ENCODE results near the gene LRRC8B. TPM values are rescaled to one million over a fixed set of nuclear protein-coding genes. Genes with fewer than 3 reads are reported as not detected.
A peak's percentile ranks its signal among the peaks of the same experiment; 100 is the strongest.

LRRC8B gene
- total and polyA plus RNA-seq, 2 of the 8 experiments (the other 6 are each of a cell fraction or from before 2014, with no cell fraction given), result 18.4 to 29.2 TPM

- Histone ChIP-seq H4K8ac (ENCODE audit: extremely low read depth, insufficient read depth, low read length) (no peak overlapping the region), H2BK20ac (ENCODE audit: low read length) (no peak overlapping the region), H2BK12ac (ENCODE audit: low read depth, low read length) (no peak overlapping the region), H2BK5ac (ENCODE audit: low read depth, low read length) (no peak overlapping the region), H3K23me2 (ENCODE audit: low read depth, low read length) (no peaks in the 10 kb centered on the region), H3K4me3 (ENCODE audit: extremely low read depth in 1 of 4, insufficient read depth in 2 of 4, low read depth in 3 of 4, low read length in 4 of 4) (no peak overlapping the region), H3K79me1 (ENCODE audit: low read depth, low read length) (no peaks in the 10 kb centered on the region), H3K36me3 (ENCODE audit: control insufficient read depth in 2 of 4, insufficient read depth in 4 of 4, low read length in 3 of 4) (no peaks in the 10 kb centered on the region), H3K4me2 (ENCODE audit: insufficient read depth in 1 of 2, low read depth in 2 of 2, low read length in 2 of 2) (no peak overlapping the region), H3K14ac (ENCODE audit: insufficient read length) (no peak overlapping the region), H3K18ac (ENCODE audit: extremely low read depth, low read length) (no peak overlapping the region), H2BK15ac (ENCODE audit: low read length) (no peak overlapping the region), H2BK120ac (replicated peaks; ENCODE audit: low read depth, low read length) (no peak overlapping the region), H3K27me3 (replicated peaks in 1 of 4; ENCODE audit: control insufficient read depth in 3 of 4, extremely low read depth in 1 of 4, insufficient read depth in 3 of 4, low read length in 3 of 4) (no peaks in the 10 kb centered on the region), H4K91ac (replicated peaks; ENCODE audit: insufficient read length, low read length) (no peak overlapping the region), H4K20me1 (replicated peaks in 1 of 2; ENCODE audit: control insufficient read depth in 1 of 2, insufficient read depth in 2 of 2, low read length in 2 of 2) (no peaks in the 10 kb centered on the region), H3K4ac (replicated peaks; ENCODE audit: insufficient read length, low read depth, low read length) (no peak overlapping the region), H4K5ac (ENCODE audit: insufficient read length, low read depth, low read length) (no peak overlapping the region), H2AFZ (ENCODE audit: low read length) (0 out of 2 replicates have a peak overlapping the region, but pooled peaks have one; percentile 74), H2AK5ac (ENCODE audit: low read depth, low read length) (no peak overlapping the region), H3K4me1 (replicated peaks in 1 of 4; ENCODE audit: control insufficient read depth in 3 of 4, insufficient read depth in 4 of 4, low read length in 3 of 4) (no peaks in the 10 kb centered on the region), H3K79me2 (ENCODE audit: control insufficient read depth in 1 of 2, insufficient read depth in 2 of 2, low read length in 2 of 2) (no peaks in the 10 kb centered on the region), H3K9me3 (ENCODE audit: insufficient read depth in 2 of 2, low read depth in 1 of 2, low read length in 1 of 2) (peaks cover 8 to 11% of the 10 kb centered on the region in 2 experiments), H3K9ac (replicated peaks in 1 of 4; ENCODE audit: extremely low read depth in 1 of 4, low read depth in 3 of 4, low read length in 3 of 4) (no peak overlapping the region), H3K27ac (ENCODE audit: low read depth, low read length) (no peak overlapping the region), H3K56ac (replicated peaks; ENCODE audit: insufficient read length, low read depth, low read length) (no peak overlapping the region), H3K23ac (ENCODE audit: insufficient read length) (no peak overlapping the region)
- POLR2A ChIA-PET (ENCODE audit: partially characterized antibody), result no interaction called here
- WGBS, 2 experiments (ENCODE audit: extremely low coverage in 1 of 2, insufficient coverage in 1 of 2, insufficient read length in 1 of 2, insufficient replicate concordance in 2 of 2, low coverage in 1 of 2, low lambda C conversion rate in 2 of 2, missing lambda C conversion rate in 1 of 2), result 33% methylated on average over 3 of the region's 3 CpGs; no CpG with 5 or more reads in 1 of the 2 experiments
- CTCF ChIA-PET (ENCODE audit: partially characterized antibody), result interaction anchor here (0.6 to 4.7 kb wide), 38 partner anchors 8 to 509 kb away, joined by 3 to 33 read pairs (median 4); no protein-coding TSS in a partner anchor
- FAIRE-seq (peak; percentile 96), DNase-seq (ENCODE audit: low read depth in 1 of 2, low spot score in 2 of 2) (peak; percentile 3 to 77)
- TF ChIP-seq JUN (IDR thresholded peaks at IDR 0.05; ENCODE audit: low read depth, low read length), result no peak
- TF ChIP-seq ZNF274 (IDR thresholded peaks at IDR 0.05; ENCODE audit: borderline replicate concordance, extremely low read depth, low read length), result no peak
- TF ChIP-seq NANOG (IDR thresholded peaks at IDR 0.05; ENCODE audit: insufficient read depth, low read depth, low read length, poor library complexity, severe bottlenecking), result no peak
- peak; percentile 74 to 77 for TF ChIP-seq RAD21 (IDR thresholded peaks at IDR 0.05 in 1 of 2, conservative IDR thresholded peaks at IDR 0.05 in 1 of 2; ENCODE audit: low read depth in 2 of 2, low read length in 2 of 2)
- peak in 2 of 3 experiments; percentile 63 to 74; a peak in 3 of 4 replicates for TF ChIP-seq CTCF (IDR thresholded peaks at IDR 0.05; ENCODE audit: control extremely low read depth in 1 of 3, insufficient read depth in 1 of 3, low read depth in 1 of 3, low read length in 3 of 3)
- TF ChIP-seq POLR2AphosphoS5 (IDR thresholded peaks at IDR 0.05; ENCODE audit: low read depth, low read length), result no peak
- TF ChIP-seq EZH2 (IDR thresholded peaks at IDR 0.05; ENCODE audit: low read depth, low read length, severe bottlenecking), result no peak
- no peak for TF ChIP-seq SIRT6 (IDR thresholded peaks at IDR 0.05; ENCODE audit: low read length)
- TF ChIP-seq HDAC2 (IDR thresholded peaks at IDR 0.05; ENCODE audit: borderline replicate concordance in 1 of 2, low read depth in 2 of 2, low read length in 2 of 2), result no peak
These were observed 41.4 kb upstream of the LRRC8B start for GRCh38 chr1:89483010-89483756.

Data from H1 (cell line).